Measurements from ENCODE around the gene ZGPAT. TPM values are rescaled to one million over a fixed set of nuclear protein-coding genes. Genes with fewer than 3 reads are reported as not detected.

Gene ZGPAT
- total and polyA plus RNA-seq, 2 donors (not counting 3 experiments of a cell fraction or from before 2014, with no cell fraction given) = 23.1 to 29.3 TPM

DNA sequence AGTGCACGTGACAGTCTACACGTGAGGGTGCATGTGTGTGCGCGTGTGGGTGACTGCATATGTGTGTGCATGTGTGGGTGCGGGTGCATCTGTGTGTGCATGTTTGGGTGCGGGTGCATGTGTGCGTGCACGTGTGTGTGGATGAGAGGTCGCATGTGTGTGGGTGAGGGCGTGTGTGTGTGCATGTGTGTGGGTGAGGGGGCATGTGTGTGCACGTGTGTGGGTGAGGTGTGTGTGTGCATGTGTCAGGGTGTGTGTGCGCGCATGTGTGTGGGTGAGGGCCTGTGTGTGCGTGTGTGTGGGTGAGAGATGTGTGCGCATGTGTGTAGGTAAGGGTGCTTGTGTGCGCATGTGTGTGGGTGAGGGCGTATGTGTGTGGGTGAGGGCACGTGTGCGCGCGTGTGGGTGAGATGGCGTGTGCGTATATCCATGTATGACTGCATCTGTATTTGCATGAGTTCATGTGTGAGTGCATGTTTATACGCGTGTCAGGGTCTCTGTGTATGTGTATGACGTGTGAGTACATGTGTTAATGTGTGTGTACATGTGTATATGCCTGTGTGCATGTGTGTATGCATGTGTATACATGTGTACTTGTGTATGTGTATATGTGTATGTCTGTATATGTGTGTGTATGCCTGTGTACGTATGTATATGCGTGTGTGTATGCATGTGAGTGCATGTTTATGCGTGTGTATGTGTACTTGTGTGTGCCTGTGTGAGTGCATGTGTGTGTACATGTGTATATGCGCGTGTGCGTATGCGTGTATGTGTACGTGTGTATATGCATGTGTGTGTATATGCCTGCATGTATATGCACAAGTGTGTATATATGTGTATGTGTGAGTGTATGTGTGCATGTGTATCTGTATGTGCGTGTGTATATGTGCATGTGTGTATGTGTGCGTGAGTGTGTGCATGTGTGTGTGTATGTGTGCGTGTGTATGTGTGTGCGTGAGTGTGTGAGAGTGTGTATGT lies 24.6 kb downstream of the ZGPAT start:
- Histone ChIP-seq H3K36me3 (ENCODE audit: control insufficient read depth in 2 of 2, extremely low read depth in 1 of 2, insufficient read depth in 2 of 2, low read length in 2 of 2) (peaks cover 0 to 25% of the 10 kb centered on the region in 2 experiments), H3K9me1 (replicated peaks; ENCODE audit: control insufficient read depth, extremely low read depth, insufficient read depth, low read length) (no peaks in the 10 kb centered on the region), H3K4me2 (ENCODE audit: insufficient read depth, low read length) (no peak overlapping the region), H3K4me3 (replicated peaks in 1 of 3; ENCODE audit: insufficient read depth in 1 of 3, low read depth in 1 of 3, low read length in 3 of 3) (no peak overlapping the region), H3K27ac (ENCODE audit: insufficient read depth, low read depth, low read length) (no peak overlapping the region), H3K9ac (replicated peaks; ENCODE audit: extremely low read depth, insufficient read depth, low read length) (no peak overlapping the region), H3K79me2 (ENCODE audit: control insufficient read depth, insufficient read depth, low read length) (peaks cover 20% of the 10 kb centered on the region), H4K20me1 (replicated peaks; ENCODE audit: control insufficient read depth, extremely low read depth, insufficient read depth, low read length) (no peaks in the 10 kb centered on the region), H3K9me3 (replicated peaks; ENCODE audit: control insufficient read depth, insufficient read depth, low read length) (no peaks in the 10 kb centered on the region), H3K4me1 (ENCODE audit: control insufficient read depth, extremely low read depth, insufficient read depth, low read length) (no peaks in the 10 kb centered on the region), H3K27me3 (ENCODE audit: control insufficient read depth in 2 of 2, insufficient read depth in 2 of 2, low read length in 2 of 2) (no peaks in the 10 kb centered on the region), H2AFZ (ENCODE audit: low read depth, low read length) (no peak overlapping the region)
- intact Hi-C loops (cut with micrococcal nuclease) = no loop called here
- BruUV-seq (replicated peaks) = no TSS peak
- DNase-seq (ENCODE audit: low read depth, low spot score) (no peak), FAIRE-seq (no peak)
- CTCF ChIA-PET = no interaction called here
- TF ChIP-seq GATA2 (IDR thresholded peaks at IDR 0.05; ENCODE audit: insufficient read depth, insufficient read length, low read depth, low read length) (no peak), FOS (IDR thresholded peaks at IDR 0.05; ENCODE audit: borderline replicate concordance, insufficient read depth, low read length) (no peak), JUN (IDR thresholded peaks at IDR 0.05; ENCODE audit: borderline replicate concordance, insufficient read depth, insufficient read length, low read depth) (no peak), EZH2 (IDR thresholded peaks at IDR 0.05; ENCODE audit: borderline replicate concordance, low read depth, low read length, severe bottlenecking) (no peak), MYC (IDR thresholded peaks at IDR 0.05; ENCODE audit: low read depth, low read length) (no peak), POLR2AphosphoS5 (IDR thresholded peaks at IDR 0.05; ENCODE audit: insufficient read depth, low read depth, low read length) (no peak), POLR2A (IDR thresholded peaks at IDR 0.05; ENCODE audit: low read depth, low read length) (no peak)
- TF ChIP-seq, protein P1, sequence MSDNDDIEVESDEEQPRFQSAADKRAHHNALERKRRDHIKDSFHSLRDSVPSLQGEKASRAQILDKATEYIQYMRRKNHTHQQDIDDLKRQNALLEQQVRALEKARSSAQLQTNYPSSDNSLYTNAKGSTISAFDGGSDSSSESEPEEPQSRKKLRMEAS (IDR thresholded peaks at IDR 0.05; ENCODE audit: insufficient read depth, insufficient read length) = no peak
- TF ChIP-seq, protein P2, sequence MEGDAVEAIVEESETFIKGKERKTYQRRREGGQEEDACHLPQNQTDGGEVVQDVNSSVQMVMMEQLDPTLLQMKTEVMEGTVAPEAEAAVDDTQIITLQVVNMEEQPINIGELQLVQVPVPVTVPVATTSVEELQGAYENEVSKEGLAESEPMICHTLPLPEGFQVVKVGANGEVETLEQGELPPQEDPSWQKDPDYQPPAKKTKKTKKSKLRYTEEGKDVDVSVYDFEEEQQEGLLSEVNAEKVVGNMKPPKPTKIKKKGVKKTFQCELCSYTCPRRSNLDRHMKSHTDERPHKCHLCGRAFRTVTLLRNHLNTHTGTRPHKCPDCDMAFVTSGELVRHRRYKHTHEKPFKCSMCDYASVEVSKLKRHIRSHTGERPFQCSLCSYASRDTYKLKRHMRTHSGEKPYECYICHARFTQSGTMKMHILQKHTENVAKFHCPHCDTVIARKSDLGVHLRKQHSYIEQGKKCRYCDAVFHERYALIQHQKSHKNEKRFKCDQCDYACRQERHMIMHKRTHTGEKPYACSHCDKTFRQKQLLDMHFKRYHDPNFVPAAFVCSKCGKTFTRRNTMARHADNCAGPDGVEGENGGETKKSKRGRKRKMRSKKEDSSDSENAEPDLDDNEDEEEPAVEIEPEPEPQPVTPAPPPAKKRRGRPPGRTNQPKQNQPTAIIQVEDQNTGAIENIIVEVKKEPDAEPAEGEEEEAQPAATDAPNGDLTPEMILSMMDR (IDR thresholded peaks at IDR 0.05; ENCODE audit: extremely low read depth in 1 of 2, insufficient read depth in 1 of 2, low read depth in 1 of 2, low read length in 2 of 2) = no peak
- dilution Hi-C loops (cut with MboI; ENCODE audit: extremely low pct_ligation_motif_present, low sequenced_read_pairs) = no loop called here
- POLR2A ChIA-PET = no interaction called here
